GM21528 (cell line): ENCODE data around the gene PCNP.
"Not testable (repeated sequence)": the region's sequence is repeated elsewhere in the genome, so short reads cannot be mapped to it uniquely, and the experiment has no call there.

Experiments
- ATAC-seq: cut with Tn5 transposase; IDR thresholded peaks from one replicate; pipeline ENCODE4 v1.9.1; 2021; ENCODE audit warnings: mild to moderate bottlenecking, moderate library complexity; ENCODE audit not compliant: unreplicated experiment, low FRiP score

PCNP gene

GRCh38 chr3:101561630-101562328 is 12.2 kb upstream of the PCNP start, which contains the start of gene TRMT10C:
TRMT10C (plus strand) TSS chr3:101561868; CDS start chr3:101564782, 2,914 bp downstream.
- ATAC-seq = peak; percentile 99

GRCh38 chr3:101567528-101568317 is 6.3 kb upstream of the PCNP start:
- ATAC-seq = no peak

GRCh38 chr3:101571028-101571895 is 2.7 kb upstream of the PCNP start:
- ATAC-seq = no peak

- ATAC-seq = peak; percentile 51
These were observed 570 bp downstream of the PCNP start for GRCh38 chr3:101574388-101575112.

- ATAC-seq = no peak
These were observed 3.3 kb downstream of the PCNP start for GRCh38 chr3:101577286-101577685.

GRCh38 chr3:101588616-101589015 is 14.6 kb downstream of the PCNP start:
- no peak for ATAC-seq

- no peak for ATAC-seq
These were observed 17.1 kb downstream of the PCNP start for GRCh38 chr3:101591071-101591470.

- no peak for ATAC-seq
These were observed 28.8 kb downstream of the PCNP start for GRCh38 chr3:101602731-101603130.

- ATAC-seq = no peak
These were observed 29.2 kb downstream of the PCNP start for GRCh38 chr3:101603184-101603583.

- ATAC-seq = not testable (repeated sequence)
These were observed 31.4 kb downstream of the PCNP start for GRCh38 chr3:101605398-101605797.

GRCh38 chr3:101611023-101611422 is 37.0 kb downstream of the PCNP start:
- no peak for ATAC-seq

- not testable (repeated sequence) for ATAC-seq
These were observed 39.0 kb downstream of the PCNP start for GRCh38 chr3:101613014-101613413.

GRCh38 chr3:101615525-101615924 is 41.5 kb downstream of the PCNP start:
- no peak for ATAC-seq

GRCh38 chr3:101617478-101617877 is 43.5 kb downstream of the PCNP start:
- no peak for ATAC-seq

- ATAC-seq = no peak
These were observed 44.7 kb downstream of the PCNP start for GRCh38 chr3:101618726-101619125.

GRCh38 chr3:101619734-101620133 is 45.8 kb downstream of the PCNP start:
- no peak for ATAC-seq

GRCh38 chr3:101623656-101624055 is 49.7 kb downstream of the PCNP start:
- no peak for ATAC-seq

- no peak for ATAC-seq
These were observed 50.9 kb downstream of the PCNP start for GRCh38 chr3:101624857-101625256.

GRCh38 chr3:101625879-101626278 is 51.9 kb downstream of the PCNP start:
- no peak for ATAC-seq

- ATAC-seq = no peak
These were observed 55.2 kb downstream of the PCNP start for GRCh38 chr3:101629219-101629618.
